ENCODE data around the gene ADAMTS9.

ADAMTS9 gene

DNA sequence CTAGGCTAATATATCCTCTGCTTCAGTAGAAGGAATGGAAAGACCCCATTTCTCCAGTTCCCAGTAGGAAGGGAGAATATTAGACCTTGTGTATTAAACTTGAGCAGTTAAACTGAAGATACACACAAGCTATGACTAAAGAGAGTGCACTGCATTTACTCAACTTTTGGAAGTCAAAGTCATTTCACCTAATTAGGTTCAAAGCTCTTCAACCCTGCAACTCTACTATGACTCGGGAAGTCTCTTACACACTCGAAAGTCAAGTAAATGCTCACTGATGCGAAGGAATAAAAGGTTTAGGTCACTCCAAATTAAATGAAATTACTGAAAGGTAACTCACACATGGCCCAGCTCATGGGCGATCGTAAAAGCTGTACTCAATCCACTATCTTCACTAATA lies 33.8 kb downstream of the ADAMTS9 start:
- TF ChIP-seq, protein P1, sequence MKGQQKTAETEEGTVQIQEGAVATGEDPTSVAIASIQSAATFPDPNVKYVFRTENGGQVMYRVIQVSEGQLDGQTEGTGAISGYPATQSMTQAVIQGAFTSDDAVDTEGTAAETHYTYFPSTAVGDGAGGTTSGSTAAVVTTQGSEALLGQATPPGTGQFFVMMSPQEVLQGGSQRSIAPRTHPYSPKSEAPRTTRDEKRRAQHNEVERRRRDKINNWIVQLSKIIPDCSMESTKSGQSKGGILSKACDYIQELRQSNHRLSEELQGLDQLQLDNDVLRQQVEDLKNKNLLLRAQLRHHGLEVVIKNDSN (IDR thresholded peaks at IDR 0.05) = no peak
- TF ChIP-seq NFIC (IDR thresholded peaks at IDR 0.05) (no peak), ZBTB7A (IDR thresholded peaks at IDR 0.05; ENCODE audit: low read depth) (no peak), RAD21 (IDR thresholded peaks at IDR 0.05; ENCODE audit: low read depth) (no peak), TEAD4 (IDR thresholded peaks at IDR 0.05) (no peak), CREB1 (IDR thresholded peaks at IDR 0.05; ENCODE audit: low read depth) (no peak), EP300 (IDR thresholded peaks at IDR 0.05; ENCODE audit: borderline replicate concordance) (no peak), YY1 (IDR thresholded peaks at IDR 0.05; ENCODE audit: low read depth) (no peak), CEBPB (IDR thresholded peaks at IDR 0.05) (no peak), EGR1 (IDR thresholded peaks at IDR 0.05) (no peak), TCF12 (IDR thresholded peaks at IDR 0.05; ENCODE audit: low read depth) (no peak), FOXM1 (IDR thresholded peaks at IDR 0.05; ENCODE audit: borderline replicate concordance, low read depth) (no peak)
- TF ChIP-seq, protein P2, sequence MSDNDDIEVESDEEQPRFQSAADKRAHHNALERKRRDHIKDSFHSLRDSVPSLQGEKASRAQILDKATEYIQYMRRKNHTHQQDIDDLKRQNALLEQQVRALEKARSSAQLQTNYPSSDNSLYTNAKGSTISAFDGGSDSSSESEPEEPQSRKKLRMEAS (IDR thresholded peaks at IDR 0.05) = no peak

DNA sequence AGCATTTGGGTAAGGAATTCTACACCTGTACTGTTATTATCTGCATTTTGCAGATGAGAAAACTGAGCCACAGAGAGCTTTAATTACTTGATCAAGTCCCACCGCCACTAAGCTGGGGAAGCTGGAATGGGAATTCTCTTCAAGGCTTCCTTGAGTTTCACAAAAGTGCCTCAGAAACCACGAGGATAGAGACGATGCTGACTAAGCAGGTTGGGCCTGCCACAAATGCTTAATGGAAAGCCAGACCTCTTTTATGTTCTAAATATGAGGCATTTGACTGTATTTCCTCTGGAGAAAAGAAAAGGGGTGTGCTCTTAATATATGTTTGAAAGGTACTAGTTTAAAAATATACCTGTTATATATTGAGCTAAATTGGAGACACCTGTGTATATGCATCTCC lies 34.7 kb downstream of the ADAMTS9 start:
- TF ChIP-seq, protein P2 (IDR thresholded peaks at IDR 0.05) = no peak
- TF ChIP-seq CEBPB (IDR thresholded peaks at IDR 0.05) = no peak
- TF ChIP-seq RAD21 (IDR thresholded peaks at IDR 0.05; ENCODE audit: low read depth) = no peak
- TF ChIP-seq TCF12 (IDR thresholded peaks at IDR 0.05; ENCODE audit: low read depth) = no peak

DNA sequence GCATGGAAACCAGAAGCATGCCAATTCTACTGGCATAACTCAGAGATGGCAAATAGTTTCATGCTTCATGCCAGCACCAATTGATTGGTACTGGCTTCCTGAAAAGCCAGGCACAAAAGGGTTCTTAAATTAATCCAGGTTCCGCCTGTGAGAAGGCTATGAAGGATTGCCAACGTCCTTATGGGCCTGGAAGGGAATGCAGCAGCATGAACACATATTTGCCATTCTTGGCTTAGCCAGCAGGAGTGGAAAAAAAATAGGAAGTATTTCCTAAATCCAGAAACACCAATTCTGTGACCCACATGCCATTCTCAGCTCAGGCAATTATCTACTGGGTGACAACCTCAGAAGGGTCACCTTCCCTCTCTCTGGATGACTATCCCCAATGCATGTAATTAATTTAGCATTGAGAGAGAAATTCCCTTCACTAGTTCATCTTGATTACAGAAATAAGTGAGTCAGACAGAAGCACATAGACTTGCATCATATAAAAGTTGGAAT lies 36.0 kb downstream of the ADAMTS9 start:
- TF ChIP-seq EGR1 (IDR thresholded peaks at IDR 0.05) (no peak), TEAD4 (IDR thresholded peaks at IDR 0.05) (peak; percentile 62; the same call in 1 of the 2 replicates), ZBTB7A (IDR thresholded peaks at IDR 0.05; ENCODE audit: low read depth) (no peak)

DNA sequence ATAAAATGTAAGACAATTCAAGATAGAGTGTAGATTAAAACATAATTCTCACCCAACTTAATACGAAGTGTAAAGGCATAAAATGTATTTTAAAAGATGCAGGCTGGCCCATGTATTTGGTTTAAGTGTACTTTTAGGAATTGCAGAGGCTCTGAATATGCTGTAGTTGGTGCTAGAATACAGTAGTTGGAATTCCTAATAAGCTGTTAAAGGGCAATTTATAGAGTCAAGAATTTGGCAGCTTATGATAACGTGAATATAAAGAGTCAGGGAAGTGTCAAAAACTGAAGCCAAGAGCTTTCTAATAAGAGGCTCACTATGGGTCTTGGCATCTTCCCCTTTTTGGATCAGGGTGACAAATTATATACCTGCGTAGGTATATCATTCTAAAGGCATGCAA lies 36.5 kb downstream of the ADAMTS9 start:
- TF ChIP-seq TCF12 (IDR thresholded peaks at IDR 0.05; ENCODE audit: low read depth) (no peak), RAD21 (IDR thresholded peaks at IDR 0.05; ENCODE audit: low read depth) (peak; percentile 34; the same call in 1 of the 2 replicates)

DNA sequence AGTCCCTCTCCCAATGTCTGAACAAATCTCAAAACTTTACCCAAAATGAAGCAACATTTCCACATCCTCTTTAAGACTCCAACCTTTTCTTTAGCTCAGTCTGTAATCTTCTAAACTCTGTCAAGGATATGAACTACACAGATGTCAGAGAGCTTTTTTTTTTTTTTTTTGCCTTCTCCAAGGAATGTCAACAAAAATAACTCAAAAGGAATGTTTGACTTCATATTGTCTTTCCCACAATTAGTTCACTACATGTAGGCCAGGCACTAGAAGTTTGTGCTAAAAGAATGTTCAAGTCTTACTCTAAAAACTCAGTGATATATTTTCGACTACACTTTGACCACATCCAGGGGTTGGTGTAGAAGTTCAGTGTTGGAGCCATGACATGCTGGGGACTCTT lies 37.1 kb downstream of the ADAMTS9 start:
- TF ChIP-seq RAD21 (IDR thresholded peaks at IDR 0.05; ENCODE audit: low read depth) (no peak), ZBTB7A (IDR thresholded peaks at IDR 0.05; ENCODE audit: low read depth) (no peak), TCF12 (IDR thresholded peaks at IDR 0.05; ENCODE audit: low read depth) (no peak), NFIC (IDR thresholded peaks at IDR 0.05) (no peak), YY1 (IDR thresholded peaks at IDR 0.05; ENCODE audit: low read depth) (no peak), CREB1 (IDR thresholded peaks at IDR 0.05; ENCODE audit: low read depth) (no peak), CEBPB (IDR thresholded peaks at IDR 0.05) (no peak), TAF1 (IDR thresholded peaks at IDR 0.05; ENCODE audit: low read depth) (no peak), EGR1 (IDR thresholded peaks at IDR 0.05) (no peak), EP300 (IDR thresholded peaks at IDR 0.05; ENCODE audit: borderline replicate concordance) (no peak)
- TF ChIP-seq, protein P2 (IDR thresholded peaks at IDR 0.05) = no peak

DNA sequence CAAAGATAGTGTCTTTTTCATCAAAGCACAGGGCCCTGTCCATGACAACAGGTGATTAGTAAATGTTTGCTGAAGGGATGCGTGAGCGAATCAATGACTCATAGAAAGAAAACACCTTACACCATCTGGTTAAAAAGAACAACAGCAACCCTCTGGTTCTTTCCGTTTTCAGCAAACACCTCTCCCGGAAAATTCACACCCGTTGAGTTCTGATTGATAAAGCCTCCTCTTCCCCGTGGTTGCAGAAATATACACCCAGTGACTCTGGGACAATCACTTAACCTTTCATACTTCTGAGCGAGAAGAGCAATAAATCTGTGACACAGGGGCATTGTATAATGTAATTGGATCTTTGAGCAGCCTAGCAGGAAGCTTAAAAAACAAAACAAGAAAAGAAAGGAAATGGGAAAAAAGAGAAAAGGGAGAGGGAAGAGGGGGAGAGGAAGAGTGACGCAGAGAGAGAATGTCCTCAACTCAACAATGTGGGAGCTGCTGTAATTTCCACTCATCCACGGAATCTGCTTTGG lies 37.6 kb downstream of the ADAMTS9 start:
- TF ChIP-seq TEAD4 (IDR thresholded peaks at IDR 0.05) = no peak
- TF ChIP-seq RAD21 (IDR thresholded peaks at IDR 0.05; ENCODE audit: low read depth) = no peak
- no peak for TF ChIP-seq YY1 (IDR thresholded peaks at IDR 0.05; ENCODE audit: low read depth)
- no peak for TF ChIP-seq FOXM1 (IDR thresholded peaks at IDR 0.05; ENCODE audit: borderline replicate concordance, low read depth)
- TF ChIP-seq CREB1 (IDR thresholded peaks at IDR 0.05; ENCODE audit: low read depth) = no peak
- no peak for TF ChIP-seq EGR1 (IDR thresholded peaks at IDR 0.05)
- TF ChIP-seq, protein P3, sequence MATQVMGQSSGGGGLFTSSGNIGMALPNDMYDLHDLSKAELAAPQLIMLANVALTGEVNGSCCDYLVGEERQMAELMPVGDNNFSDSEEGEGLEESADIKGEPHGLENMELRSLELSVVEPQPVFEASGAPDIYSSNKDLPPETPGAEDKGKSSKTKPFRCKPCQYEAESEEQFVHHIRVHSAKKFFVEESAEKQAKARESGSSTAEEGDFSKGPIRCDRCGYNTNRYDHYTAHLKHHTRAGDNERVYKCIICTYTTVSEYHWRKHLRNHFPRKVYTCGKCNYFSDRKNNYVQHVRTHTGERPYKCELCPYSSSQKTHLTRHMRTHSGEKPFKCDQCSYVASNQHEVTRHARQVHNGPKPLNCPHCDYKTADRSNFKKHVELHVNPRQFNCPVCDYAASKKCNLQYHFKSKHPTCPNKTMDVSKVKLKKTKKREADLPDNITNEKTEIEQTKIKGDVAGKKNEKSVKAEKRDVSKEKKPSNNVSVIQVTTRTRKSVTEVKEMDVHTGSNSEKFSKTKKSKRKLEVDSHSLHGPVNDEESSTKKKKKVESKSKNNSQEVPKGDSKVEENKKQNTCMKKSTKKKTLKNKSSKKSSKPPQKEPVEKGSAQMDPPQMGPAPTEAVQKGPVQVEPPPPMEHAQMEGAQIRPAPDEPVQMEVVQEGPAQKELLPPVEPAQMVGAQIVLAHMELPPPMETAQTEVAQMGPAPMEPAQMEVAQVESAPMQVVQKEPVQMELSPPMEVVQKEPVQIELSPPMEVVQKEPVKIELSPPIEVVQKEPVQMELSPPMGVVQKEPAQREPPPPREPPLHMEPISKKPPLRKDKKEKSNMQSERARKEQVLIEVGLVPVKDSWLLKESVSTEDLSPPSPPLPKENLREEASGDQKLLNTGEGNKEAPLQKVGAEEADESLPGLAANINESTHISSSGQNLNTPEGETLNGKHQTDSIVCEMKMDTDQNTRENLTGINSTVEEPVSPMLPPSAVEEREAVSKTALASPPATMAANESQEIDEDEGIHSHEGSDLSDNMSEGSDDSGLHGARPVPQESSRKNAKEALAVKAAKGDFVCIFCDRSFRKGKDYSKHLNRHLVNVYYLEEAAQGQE (IDR thresholded peaks at IDR 0.05; ENCODE audit: low read depth) = no peak
- TF ChIP-seq CEBPB (IDR thresholded peaks at IDR 0.05) = no peak
- no peak; the same call in 1 of the 2 replicates for TF ChIP-seq NFIC (IDR thresholded peaks at IDR 0.05)
- TF ChIP-seq ZBTB7A (IDR thresholded peaks at IDR 0.05; ENCODE audit: low read depth) = no peak
- TF ChIP-seq, protein P2 (IDR thresholded peaks at IDR 0.05) = no peak
- no peak for TF ChIP-seq EP300 (IDR thresholded peaks at IDR 0.05; ENCODE audit: borderline replicate concordance)
- TF ChIP-seq, protein P1 (IDR thresholded peaks at IDR 0.05) = no peak

DNA sequence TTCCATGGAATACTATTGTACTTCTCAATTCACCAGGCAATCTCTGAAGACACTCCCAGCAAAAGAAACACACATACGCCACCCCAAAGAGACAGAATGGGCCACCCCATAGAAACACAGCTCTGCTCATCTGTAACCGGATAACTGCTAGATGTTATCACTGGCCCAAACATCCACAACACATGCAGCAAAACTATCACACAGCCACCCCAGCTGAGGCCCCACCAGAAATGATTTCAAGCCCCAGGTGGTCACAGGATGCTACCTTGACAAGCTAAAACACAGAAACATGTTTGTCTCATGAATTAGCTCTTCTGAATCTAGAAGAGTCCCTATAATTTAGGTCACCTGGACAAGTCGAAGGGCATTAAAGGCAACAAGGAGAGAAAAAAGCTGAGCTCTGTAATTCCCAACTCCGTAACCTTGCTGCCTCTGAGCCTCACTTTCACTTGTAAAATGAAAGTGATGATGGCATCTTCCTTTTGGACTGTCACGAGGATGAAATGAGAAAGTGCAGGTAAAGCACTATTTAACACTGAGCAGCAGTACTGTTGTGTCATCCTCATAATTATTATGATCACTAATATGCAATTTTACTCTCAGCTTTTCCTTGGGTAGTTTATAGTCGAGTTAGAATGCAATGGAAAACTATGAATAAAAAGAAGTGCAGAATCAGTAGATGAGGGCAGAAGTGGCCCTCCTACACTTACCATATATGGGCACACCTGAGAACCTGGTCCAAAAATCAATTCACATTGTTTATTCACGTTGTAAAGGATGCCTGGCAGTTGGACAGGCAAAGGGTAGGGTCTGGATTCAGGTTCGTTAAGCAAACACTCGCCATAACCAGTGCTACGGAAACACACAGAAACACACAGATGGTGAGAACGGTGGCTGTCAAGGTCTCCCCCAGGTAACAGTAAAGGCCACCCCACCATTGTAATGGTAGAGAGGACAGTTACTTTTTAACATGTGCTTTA lies 38.6 kb downstream of the ADAMTS9 start:
- TF ChIP-seq ZBTB7A (IDR thresholded peaks at IDR 0.05; ENCODE audit: low read depth) (no peak), CEBPB (IDR thresholded peaks at IDR 0.05) (no peak), TEAD4 (IDR thresholded peaks at IDR 0.05) (no peak), FOXM1 (IDR thresholded peaks at IDR 0.05; ENCODE audit: borderline replicate concordance, low read depth) (no peak), NFIC (IDR thresholded peaks at IDR 0.05) (no peak), TAF1 (IDR thresholded peaks at IDR 0.05; ENCODE audit: low read depth) (no peak)

Measured in Ishikawa (cell line).